NCI-H2227 (cell line): ENCODE measurements around the gene SHC2.
"Not testable (repeated sequence)": the region's sequence is repeated elsewhere in the genome, so short reads cannot be mapped to it uniquely, and the experiment has no call there.

Source experiments
- DNase-seq: peaks from one replicate; lab custom pipeline; 2025; ENCODE audit not compliant: unreplicated experiment; lab: John Stamatoyannopoulos, UW

SHC2 gene

DNA sequence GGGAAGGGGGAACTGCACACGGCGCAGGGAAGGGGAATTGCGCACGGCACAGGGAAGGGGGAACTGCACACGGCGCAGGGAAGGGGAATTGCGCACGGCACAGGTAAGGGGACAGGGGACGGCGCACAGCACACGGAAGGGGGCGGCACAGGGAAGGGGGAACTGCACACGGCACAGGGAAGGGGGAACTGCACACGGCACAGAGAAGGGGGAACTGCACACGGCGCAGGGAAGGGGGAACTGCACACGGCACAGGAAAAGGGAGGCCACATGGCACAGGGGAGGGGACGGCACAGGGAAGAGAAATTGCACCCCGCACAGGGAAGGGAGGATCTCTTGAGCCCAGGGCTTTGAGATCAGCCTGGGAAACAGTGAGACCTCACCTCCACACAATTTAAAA, 33.2 kb downstream of the SHC2 start:
- not testable (repeated sequence) for DNase-seq

DNA sequence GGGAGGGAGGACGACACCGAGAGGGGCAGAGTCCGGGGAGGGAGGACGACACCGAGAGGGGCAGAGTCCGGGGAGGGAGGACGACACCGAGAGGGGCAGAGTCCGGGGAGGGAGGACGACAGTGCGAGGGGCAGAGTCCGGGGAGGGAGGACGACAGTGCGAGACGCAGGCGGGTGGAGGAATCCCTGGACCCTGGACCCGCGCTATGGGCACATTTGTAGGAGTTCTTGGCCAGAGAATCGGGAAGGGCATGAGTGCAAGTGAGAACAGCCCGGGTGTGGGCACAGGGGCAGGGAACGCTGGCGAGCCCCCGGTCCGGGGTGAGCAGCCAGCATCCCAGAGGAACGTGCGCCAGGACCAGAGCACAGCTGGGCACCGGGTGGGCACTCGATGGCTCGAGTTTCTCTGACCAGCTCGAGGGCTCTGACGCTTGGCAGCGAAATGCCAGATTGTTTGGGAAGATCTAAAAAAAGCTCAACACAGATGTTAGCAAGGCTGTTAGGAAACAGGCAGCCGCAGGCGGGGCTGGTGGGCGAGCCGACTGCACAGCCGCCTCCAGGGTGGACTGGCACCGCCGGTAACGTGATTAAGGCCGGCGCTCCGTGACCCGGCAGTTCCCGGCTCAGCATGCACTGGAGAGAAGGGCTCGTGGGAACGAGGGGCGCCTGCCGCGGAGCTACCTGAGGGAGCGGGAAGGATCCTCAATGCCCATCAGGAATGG, 33.9 kb downstream of the SHC2 start:
- no peak for DNase-seq

DNA sequence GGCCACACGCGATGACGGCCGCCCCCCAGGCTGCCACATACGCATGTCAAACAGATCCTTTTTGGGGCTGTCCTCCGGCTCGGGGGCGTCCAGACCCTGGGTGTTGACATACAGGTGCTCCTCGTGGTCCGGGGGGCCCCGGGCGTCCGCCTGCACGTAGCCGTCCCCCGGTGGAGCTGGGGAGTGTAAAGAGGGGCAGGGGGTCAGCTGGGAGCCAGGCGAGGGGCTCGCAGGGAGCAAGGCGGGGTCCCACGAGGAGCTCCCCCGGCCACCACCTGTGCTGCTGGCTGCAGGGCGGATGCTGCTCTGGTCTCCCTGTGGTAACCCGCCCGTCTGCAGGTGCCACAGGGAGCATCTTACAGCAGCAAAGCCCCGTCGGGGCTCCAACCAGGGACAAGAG, 35.8 kb downstream of the SHC2 start:
- no peak for DNase-seq

DNA sequence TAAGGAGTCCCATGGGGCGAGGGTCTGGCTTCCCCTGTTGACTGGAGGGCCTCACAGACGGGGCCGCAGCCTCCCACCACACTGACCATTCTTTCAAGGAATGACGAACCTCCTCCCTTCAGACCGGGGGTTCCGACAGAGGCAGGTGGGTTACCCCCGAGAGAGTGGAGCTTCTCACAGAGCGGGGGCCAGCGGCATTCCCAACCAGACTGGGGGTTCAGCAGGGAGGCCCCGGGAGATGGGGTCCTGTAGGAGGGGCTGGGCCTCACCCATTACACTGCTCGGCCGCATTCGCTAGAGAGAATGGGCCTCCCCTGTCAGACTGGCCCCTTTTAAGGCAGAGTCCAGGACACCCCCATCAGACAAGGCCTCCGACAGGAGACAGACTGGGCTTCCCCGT, 36.3 kb downstream of the SHC2 start:
- DNase-seq = no peak

DNA sequence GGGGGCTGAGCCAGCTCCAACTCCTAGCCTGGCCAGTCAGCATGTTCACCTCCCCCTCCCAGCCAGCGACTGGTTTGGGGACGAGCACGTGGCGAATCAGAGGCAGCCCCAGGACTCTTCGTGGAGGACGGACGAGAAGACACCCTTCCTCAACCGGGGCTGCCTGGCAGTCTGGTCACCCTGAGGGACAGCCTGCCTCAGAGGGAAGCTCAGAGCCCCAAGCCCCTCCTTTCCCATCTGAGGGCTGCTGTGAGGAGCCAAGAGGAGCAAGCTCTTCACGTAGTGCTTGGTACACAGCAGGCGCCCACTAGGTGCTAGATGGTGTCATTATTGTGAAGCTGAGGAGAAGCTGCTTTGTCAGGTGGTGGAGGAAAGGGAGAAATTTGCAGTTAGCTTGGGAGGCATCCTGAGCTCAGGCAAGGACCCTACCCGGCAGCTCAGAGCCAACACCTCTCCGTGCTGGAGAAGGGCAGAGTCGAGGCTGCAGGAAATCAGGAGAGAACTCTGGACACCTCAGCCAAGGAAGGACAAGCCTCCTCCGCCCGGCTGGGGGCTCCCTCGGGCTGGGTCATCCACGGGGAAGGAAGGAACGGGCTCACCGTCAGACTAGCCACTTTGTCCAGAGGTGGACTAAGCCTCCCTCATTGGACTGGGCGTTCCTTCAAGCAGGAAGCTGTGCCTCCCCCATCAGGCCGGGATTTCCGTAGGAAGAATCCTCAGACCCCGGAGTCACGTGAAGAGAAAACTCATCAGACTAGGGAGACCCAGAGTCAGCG, 37.0 kb downstream of the SHC2 start:
- no peak for DNase-seq

DNA sequence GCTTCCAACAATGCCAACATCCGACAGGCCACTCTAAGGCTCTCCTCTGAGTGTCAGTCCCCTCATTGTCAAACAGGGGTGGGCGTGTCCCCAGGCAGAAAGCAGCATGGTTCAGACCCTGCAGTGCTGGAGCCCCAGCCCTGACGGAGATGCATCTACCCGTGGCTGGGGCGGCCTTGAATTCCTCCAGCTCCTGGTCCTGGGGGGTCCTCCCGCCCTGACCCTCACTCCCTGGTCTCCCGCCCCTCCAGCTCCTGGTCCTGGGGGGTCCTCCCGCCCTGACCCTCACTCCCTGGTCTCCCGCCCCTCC, 38.0 kb downstream of the SHC2 start:
- not testable (repeated sequence) for DNase-seq

DNA sequence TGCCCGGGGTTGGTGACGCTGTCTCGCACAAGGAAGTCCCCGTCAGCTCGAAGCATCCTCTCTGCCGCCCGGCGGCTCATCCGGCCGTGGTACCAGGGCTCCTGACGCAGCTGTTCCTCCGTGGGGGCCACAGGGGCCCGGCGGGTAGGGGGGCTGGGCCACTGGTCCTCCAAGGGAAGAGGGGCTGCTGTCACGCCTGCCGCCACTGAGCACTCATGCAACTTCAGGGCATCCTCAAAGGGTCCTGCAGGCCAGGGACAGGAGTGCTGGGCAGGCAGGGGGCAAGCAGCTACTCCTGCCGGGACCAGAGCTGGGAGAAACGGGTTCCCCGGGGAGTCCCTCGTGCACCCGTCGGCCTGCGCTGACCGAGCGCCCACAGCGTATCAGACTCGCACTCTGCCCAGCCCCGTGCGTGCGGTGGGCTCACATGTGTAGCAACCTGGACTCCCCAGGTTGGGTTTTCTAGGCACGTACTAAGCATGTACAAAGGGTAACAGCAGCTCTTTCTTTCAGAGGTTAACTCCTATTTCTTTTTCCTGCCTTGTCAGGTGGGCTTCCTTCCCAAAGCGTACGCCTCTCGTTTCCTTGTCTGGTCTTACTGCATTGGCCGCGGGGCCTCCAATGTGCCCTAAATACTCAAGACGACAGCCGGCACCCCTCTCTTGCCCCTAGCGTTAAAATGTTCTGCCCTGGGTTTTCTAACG, 38.5 kb downstream of the SHC2 start:
- no peak for DNase-seq

DNA sequence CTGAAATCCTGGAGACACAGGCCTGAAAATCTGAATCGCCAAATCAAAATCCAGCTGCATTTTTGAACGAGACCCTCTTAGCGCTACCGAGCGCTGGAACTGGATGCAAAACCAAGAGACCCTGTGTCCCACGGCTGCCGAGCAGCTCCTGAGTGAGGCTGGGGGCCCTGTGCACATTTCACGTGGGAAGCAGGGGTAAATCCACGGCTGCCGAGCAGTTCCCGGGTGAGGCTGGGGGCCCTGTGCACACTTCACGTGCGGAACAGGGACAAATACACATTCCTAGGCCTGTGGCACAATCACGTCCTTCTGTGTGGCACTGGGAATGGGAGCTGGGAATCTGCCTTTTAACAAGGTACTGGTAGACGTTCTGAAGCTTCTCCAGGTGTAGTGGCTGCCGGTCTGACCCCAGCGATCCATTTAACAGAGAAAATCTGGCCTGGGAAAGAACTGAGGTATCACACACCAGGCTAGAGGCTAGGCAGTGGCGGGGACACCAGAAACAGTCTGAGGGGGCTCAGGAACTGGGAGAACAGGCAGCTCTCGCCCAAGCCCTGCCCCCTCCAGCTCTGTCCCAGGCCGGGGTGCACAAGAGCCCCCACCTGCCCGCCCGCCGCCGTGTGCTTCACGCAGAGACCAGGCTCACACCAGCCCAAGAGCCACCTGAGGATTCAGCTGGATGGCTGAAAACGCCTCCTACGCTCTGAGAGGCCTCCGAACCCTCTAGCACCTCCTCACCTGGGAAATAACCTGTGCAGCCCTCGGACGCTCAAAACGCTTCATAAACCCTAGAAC, 40.9 kb downstream of the SHC2 start:
- DNase-seq = no peak

DNA sequence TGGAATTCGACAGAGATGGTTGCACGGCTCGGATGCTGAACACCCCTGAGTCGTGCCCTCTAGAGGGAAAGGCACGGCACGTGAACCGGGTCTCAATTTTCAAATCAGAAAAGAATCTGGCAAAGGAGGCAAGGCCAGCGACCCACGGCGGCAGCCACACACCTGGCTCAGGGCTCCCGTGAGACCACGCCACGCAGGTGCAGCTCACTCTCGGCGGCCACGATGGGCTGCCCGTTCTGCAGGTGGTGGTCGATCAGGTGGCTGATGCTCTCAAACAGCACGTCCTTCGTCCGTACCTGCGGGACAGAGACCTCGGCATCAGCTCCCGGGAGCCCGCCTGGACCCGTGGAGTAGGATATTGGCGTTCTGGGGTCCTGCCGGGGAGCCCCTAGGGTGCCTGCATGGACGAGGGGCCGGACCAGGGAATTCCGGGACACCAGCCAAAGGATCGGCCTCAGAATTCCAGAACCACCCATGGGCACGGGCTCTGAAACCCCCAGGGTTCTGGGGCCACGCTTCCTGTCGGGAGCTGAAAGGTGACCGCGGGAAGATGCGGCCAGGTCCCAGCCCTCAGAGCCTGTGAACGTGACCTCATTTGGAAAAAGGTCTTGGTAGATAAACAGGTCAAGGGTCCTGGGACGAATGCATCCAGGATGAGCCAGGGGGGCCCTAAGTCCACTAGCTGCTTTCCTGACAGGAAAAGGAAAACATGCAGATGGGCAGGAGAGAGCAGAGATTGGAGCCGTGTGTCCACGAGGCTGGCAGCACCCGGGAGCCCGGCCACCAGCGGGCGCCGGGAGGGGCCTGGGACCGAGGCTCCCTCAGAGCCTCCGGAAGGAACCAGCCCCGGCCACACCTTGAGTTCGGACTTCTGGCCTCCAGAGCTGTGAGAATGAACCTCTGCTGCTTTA, 41.8 kb downstream of the SHC2 start:
- DNase-seq = no peak

DNA sequence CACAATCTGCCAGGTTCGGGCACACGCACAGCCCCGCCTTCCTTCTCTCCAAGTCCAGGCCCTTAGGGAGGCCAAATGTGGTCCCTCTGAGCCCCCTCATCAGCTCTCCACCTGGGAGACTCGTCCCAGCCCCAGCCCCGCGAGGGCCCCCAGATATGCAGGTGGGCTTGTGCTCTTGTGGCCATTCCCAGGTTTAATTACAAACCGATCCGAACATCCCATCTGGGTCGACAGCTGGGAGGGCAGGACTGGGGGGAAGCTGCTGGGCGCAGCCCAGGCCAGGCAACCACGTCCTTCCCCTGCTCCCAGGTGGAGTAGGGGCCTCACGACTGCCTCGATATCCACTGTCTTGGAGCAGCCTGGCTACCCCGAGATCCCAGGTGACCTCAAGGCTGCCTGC, 44.4 kb downstream of the SHC2 start:
- no peak for DNase-seq

DNA sequence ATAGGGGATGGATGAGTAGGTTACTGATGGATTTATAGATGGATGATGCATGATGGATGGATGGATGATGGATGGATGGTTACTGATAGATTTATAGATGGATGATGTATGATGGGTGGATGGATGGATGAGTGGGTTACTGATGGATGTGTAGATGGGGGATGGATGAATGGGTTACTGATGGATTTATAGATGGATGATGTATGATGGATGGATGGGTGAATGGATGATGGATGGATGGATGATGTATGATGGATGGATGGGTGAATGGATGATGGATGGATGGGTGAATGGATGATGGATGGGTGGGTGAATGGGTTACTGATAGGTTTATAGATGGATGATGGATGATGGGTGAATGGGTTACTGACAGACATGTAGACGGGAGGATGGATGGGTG, 45.5 kb downstream of the SHC2 start:
- DNase-seq = no peak

DNA sequence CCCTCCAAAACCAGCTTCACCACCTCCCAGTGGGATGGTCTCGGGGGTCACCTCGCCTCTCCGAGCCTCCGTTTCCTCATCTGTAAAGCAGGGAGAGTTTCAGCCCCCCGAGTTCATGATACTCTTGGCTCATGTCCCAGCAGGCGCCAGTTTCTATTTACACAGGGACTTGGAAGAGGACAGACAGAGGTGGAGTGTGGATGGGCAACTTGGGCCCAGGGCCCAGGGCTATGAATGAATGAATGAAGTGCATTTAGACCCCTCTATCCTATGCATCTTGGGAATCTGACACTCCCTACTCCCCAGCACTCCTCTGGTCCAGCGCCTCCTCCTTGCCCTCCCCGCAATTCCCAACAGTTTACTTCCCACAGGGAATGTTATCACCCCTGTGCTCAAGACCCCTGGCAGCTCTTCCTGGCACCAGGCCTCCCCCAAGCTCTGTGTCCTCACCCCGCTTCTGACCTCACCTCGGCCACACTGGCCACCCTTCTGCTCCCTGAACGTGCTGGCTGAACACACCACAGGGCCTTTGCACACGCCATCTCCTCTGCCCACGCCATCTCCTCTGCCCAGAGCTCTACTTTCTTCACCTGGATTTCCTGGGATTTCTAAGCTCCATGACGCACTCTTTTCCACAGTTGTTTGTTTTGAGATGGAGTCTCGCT, 46.9 kb downstream of the SHC2 start:
- DNase-seq = no peak

DNA sequence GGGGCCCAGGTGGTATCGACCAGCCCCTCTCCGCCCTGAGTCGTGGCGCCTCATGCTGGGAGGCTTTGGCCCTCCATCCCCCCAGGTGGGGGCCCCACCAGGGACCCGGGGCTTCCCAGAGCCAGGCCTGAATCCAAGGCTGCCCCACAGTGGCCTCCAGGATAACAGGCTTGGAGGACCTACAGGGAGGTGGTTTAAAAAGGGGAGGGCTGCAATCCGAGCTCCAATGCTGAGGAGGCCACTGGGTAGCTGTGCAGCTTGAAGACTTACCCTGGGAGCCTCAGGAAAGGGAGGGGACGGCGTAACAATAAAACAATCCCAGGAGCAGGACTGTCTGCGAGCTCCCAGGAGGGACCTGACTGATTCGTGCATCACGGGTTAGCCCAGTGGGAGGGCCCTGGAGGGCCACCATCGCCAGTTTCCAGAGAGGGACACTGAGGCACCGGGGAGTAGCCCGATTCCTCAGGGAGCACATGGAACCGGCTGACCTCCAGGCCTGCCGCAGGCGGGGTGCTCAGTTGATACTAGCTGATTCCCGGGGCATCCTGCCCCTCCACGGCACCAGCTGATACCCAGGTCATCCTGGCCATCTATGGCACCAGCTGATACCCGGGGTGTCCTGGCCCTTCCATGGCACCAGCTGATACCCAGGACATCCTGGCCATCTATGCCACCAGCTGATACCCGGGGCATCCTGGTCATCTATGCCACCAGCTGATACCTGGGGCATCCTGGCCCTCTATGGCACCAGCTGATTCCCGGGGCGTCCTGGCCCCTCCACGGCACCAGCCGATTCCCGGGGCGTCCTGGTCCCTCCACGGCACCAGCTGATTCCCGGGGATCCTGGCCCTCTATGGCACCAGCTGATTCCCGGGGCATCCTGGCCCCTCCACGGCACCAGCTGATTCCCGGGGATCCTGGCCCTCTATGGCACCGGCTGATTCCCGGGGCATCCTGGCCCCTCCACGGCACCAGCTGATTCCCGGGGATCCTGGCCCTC, 48.2 kb downstream of the SHC2 start:
- no peak for DNase-seq

DNA sequence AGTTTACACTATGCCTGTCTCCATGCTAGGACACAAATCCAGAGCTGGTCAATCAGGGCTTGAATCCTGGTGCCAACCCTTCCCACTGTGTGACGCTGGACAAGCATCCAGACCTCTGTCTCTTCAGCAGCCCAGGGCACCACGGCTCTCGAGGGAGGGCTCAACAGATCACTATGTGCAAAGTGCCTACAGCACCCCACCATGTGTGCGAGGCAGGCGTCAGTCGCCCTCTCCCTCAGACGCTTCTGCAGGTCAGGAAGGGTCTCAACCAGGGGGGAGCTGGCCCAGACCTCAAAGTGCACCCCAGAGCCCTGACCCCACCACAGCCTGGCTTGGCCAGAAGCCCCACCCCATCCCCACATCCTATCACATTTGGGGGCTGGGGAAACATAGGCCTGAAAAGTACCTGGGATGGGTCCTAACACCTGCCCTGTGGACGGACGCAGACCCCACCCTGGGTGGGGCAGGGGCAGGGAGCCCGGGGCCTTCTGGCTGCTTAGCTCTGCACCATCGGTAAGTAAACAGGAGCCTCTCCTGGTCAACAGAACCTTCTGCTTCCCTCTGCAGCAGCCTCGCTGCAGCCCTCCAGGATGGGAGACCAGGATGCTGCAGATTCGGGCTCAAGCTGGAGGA, 49.0 kb downstream of the SHC2 start:
- DNase-seq = no peak

DNA sequence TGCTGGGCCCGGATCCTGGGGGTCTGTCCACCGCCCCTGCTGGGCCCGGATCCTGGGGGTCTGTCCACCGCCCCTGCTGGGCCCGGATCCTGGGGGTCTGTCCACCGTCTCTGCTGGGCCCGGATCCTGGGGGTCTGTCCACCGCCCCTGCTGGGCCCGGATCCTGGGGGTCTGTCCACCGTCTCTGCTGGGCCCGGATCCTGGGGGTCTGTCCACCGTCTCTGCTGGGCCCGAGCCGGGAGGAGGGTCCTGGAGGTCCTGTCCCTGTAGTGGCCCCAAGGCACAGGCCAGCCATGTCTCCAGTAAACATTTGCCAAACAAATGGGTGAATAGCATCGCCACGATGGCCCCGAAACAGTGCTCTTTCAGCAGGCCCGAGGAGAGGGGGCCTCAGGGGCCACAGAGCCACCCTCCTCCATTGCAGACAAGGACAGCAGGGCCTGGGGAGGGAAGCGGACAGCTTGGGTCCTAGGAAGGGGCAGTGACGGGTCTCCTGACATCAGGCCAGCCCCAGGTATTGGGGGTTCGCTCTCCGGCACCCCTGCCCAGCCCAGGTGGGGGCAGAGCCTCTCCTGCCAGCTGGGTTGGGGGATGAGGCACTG, 49.6 kb downstream of the SHC2 start:
- DNase-seq = not testable (repeated sequence)

DNA sequence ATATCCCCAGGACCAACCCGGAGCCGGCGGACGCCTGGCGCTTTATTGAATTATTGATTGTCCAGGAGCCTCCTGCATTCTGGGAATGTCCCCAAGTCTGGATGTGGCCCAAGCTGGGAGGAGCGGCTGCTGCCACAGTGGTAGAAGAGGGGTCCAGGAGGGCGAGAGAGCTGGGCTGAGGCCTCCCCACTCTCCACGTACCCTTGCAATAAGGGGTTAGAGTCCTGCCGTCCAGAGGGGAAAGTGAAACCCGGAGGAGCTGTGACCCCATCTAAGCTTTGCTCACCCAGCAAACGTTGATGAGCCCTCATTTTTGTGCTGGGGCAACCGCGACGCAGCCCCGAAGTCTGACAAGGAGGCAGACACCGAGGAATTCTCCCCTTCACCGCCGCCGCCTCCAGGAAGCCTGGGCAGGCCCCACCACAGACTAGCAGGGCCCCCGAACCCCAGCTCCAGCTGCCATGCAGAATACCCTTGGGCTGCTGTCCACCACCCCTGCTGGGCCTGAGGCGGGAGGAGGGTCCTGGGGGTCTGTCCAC, 50.5 kb downstream of the SHC2 start:
- DNase-seq = no peak

DNA sequence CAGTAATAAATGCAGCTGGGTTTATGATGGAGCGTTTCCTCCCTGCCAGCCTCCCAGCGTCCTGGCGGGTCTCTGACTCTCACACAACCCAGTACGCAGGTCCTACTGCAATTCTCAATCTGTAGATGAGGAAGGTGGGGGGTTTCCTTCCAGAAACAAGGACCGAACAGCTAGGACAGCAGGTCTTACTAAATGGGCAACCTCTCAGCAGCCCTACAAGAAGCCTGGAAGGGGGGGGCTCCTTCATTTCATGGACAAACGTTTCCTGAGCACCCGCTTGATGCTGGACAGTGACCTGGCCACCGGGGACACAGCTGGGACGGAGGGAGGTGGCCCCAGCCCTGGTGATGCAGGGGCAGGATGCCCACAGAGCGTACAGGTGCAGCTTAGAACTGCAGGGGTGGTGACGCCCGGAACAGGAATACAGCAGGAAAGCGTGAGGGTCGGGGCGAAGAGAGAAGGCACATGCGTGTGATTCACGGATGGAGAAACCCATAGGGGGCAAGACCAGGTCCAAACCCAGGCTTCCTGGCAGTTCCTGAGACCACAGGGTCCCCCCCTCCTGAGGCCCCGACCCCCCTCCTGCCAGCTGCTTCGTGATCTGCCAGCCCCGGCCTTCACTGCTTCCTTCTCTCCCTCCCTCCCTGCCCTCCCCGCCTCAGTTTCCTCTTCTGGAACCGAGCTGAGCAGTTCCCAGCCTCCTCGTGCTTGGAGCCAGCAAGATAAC, 51.2 kb downstream of the SHC2 start:
- peak; percentile 57 for DNase-seq
